ENCODE data around the gene RPS21. TPM values are rescaled to one million over a fixed set of nuclear protein-coding genes. Genes with fewer than 3 reads are reported as not detected.

Gene RPS21
- total RNA-seq, 2 experiments from 2014 or later = 2,670 to 2,760 TPM

- CTCF ChIA-PET = no interaction called here
- POLR2A ChIA-PET = no interaction called here
- no peak overlapping the region for H3K27ac Mint-ChIP-seq
- DNase-seq (no peak), ATAC-seq (no peak)
- no peaks in the 10 kb centered on the region for H3K4me1 Mint-ChIP-seq (ENCODE audit: low read depth)
- no peak overlapping the region for H3K4me3 Mint-ChIP-seq
- no peaks in the 10 kb centered on the region for H3K36me3 Mint-ChIP-seq (ENCODE audit: low read depth)
- H3K27me3 Mint-ChIP-seq = no peaks in the 10 kb centered on the region
- intact Hi-C loops (cut with micrococcal nuclease) = no loop called here
- peaks cover 8% of the 10 kb centered on the region for H3K9me3 Mint-ChIP-seq
- TF ChIP-seq CTCF (IDR thresholded peaks at IDR 0.05) = no peak
Observed at GRCh38 chr20:62347445-62347844, 39.5 kb upstream of the RPS21 start.

DNA sequence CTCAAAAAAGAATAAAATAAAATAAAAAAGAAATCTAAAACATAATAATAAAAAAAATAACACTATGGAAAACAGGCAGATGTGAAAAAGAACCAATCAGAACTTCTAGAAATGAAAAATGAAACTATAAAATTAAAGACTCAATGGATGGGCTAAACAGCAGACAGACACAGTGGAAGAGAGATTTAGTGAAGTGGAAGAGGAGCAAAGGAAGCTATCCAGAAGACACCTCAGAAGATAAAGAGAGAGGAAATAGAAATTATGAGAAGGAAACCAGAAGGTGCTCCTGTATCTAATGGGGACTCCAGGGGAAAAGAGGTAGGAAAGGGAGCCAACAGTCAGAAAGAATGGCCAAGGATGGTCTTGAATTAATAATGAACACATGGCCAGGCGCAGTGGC, 38.3 kb upstream of the RPS21 start:
- Mint-ChIP-seq H3K36me3 (ENCODE audit: low read depth) (no peaks in the 10 kb centered on the region), H3K4me1 (ENCODE audit: low read depth) (no peaks in the 10 kb centered on the region), H3K27ac (no peak overlapping the region), H3K27me3 (no peaks in the 10 kb centered on the region), H3K9me3 (peaks cover 8% of the 10 kb centered on the region), H3K4me3 (no peak overlapping the region)
- intact Hi-C loops (cut with micrococcal nuclease) = no loop called here
- no peak for DNase-seq
- POLR2A ChIA-PET = no interaction called here
- TF ChIP-seq CTCF (IDR thresholded peaks at IDR 0.05) = no peak
- CTCF ChIA-PET = no interaction called here
- no peak for ATAC-seq

GRCh38 chr20:62349556-62350097, 37.3 kb upstream of the RPS21 start:
- Mint-ChIP-seq H3K27ac (no peak overlapping the region), H3K4me1 (ENCODE audit: low read depth) (no peaks in the 10 kb centered on the region), H3K4me3 (no peak overlapping the region), H3K27me3 (no peaks in the 10 kb centered on the region), H3K36me3 (ENCODE audit: low read depth) (no peaks in the 10 kb centered on the region), H3K9me3 (peaks cover 8% of the 10 kb centered on the region)
- CTCF ChIA-PET = no interaction called here
- intact Hi-C loops (cut with micrococcal nuclease) = no loop called here
- DNase-seq (no peak), ATAC-seq (no peak)
- POLR2A ChIA-PET = interaction anchor here (0.6 kb wide), 1 partner anchor 357 kb away, joined by 4 read pairs; no protein-coding TSS in a partner anchor
- no peak for TF ChIP-seq CTCF (IDR thresholded peaks at IDR 0.05)

DNA sequence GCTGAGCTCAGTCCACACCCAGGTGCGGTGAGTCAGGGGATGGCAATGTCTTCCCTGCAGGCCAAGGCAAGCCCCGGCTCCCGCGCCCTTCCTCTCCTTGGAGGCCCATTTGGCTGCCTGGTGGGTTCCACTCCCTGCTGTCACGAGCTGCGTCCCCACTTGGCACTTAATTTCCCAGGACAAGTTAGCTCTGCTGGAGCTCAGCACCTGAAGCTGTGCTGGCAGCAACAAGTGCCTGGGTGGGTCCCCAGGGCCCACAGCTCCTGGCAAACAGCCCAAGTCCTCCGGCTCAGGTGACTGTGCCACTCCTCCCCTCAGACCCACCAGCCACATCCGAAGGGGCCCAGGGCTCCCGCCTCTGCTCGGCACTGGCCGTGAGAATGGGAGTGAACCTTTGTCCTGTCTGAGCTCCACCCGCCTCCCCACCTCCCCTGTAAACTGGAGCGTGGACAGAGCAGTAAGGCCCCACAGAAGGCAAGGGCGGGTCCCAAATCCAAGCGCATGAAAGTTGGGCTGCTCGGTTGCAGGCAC, 36.7 kb upstream of the RPS21 start:
- ChIA-PET CTCF (no interaction called here), POLR2A (no interaction called here)
- no peak for DNase-seq
- no peak overlapping the region for H3K27ac Mint-ChIP-seq
- H3K27me3 Mint-ChIP-seq = no peaks in the 10 kb centered on the region
- no peak overlapping the region for H3K4me3 Mint-ChIP-seq
- peaks cover 8% of the 10 kb centered on the region for H3K9me3 Mint-ChIP-seq
- H3K36me3 Mint-ChIP-seq (ENCODE audit: low read depth) = no peaks in the 10 kb centered on the region
- TF ChIP-seq CTCF (IDR thresholded peaks at IDR 0.05) = no peak
- intact Hi-C loops (cut with micrococcal nuclease) = no loop called here
- no peaks in the 10 kb centered on the region for H3K4me1 Mint-ChIP-seq (ENCODE audit: low read depth)
- no peak for ATAC-seq

DNA sequence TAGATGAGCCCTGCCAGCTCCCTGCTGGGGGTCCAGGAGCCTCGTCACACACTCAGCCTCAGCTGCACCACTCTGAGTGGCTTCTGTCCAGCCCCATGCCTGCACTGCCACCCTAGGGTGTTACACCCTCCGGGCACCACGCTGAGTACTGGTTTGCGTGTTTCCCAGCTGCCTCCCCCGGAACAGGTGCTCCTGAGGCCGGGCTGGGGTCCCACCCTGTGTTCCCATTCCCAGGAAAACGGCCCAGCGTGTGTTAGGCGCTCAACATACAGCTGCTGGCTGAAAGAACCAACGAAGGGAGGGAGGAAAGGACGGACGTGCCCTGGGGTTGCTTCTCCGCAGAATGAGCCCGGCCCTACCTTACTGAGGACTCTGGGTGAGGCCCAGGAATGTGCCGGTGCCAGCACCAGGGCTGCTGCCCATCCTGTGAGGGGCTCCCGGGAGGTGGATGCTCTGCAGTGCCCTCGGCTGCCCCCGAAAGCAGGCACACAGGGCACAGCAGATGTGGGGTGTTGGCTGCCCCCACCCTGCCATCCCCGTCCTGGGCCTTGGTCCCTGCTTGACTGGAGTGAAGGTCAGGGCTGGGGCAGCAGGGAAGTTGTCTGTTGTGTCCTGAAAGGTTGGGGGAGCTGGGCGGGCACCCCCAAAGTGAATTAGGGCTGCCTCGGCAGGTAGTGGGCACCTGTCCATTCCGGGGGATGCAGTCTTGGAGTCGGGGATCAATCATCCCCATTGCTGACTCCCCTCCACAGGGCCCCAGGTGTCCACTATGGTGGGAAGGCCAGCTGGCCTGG, 36.1 kb upstream of the RPS21 start:
- no peak overlapping the region for H3K4me3 Mint-ChIP-seq
- CTCF ChIA-PET = no interaction called here
- TF ChIP-seq CTCF (IDR thresholded peaks at IDR 0.05) = no peak
- ATAC-seq (no peak), DNase-seq (no peak)
- no peak overlapping the region for H3K27ac Mint-ChIP-seq
- H3K4me1 Mint-ChIP-seq (ENCODE audit: low read depth) = no peaks in the 10 kb centered on the region
- POLR2A ChIA-PET = no interaction called here
- H3K9me3 Mint-ChIP-seq = peaks cover 8% of the 10 kb centered on the region
- intact Hi-C loops (cut with micrococcal nuclease) = no loop called here
- H3K36me3 Mint-ChIP-seq (ENCODE audit: low read depth) = no peaks in the 10 kb centered on the region
- no peaks in the 10 kb centered on the region for H3K27me3 Mint-ChIP-seq
